ENCODE data around the gene OSGIN1.

- TF ChIP-seq CTCF (IDR thresholded peaks at IDR 0.05) (no peak), POLR2A (IDR thresholded peaks at IDR 0.05) (no peak), EP300 (IDR thresholded peaks at IDR 0.05) (no peak)
Measured at GRCh38 chr16:83928341-83929055, 24.5 kb upstream of the OSGIN1 start.

Data from tibial nerve (tissue), 4 donors.